ENCODE results near the gene PANK4. TPM values are rescaled to one million over a fixed set of nuclear protein-coding genes. Genes with fewer than 3 reads are reported as not detected.

PANK4 gene
- total RNA-seq, 1 donor from 2014 or later = 26.1 TPM

DNA sequence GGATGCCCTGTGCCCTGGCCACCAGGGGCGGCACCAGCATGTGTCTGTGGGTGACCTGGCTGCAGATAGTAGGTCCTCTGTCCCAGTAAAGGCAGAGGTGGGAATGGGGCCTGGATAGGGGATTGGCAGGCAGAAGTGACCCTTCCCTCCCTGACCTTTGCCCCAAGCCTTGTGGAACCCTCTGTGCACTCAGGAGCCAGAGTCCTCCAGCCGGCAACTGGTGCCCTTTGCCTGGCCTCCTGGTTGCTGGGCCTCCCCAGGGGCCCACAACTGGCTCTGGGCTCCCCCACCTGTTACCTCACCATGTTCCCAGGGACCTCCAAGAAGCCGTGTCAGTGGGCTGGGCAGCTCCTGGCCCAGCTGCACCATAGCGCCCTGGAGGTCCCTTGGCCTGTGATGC lies 40.4 kb downstream of the PANK4 start:
- Histone ChIP-seq H3K9me3 (ENCODE audit: control insufficient read depth in 3 of 3, low read length in 3 of 3) (peaks cover 0 to 4% (median 3%) of the 10 kb centered on the region in 3 donors), H3K4me1 (ENCODE audit: control insufficient read depth in 3 of 3, insufficient read depth in 3 of 3, low read length in 3 of 3) (no peaks in the 10 kb centered on the region), H3K9ac (ENCODE audit: low read depth in 1 of 3, low read length in 3 of 3) (no peak overlapping the region), H3K36me3 (ENCODE audit: control insufficient read depth in 3 of 3, insufficient read depth in 3 of 3, low read length in 3 of 3) (no peaks in the 10 kb centered on the region), H3K27me3 (ENCODE audit: control insufficient read depth in 3 of 3, insufficient read depth in 3 of 3, low read length in 3 of 3) (peaks cover 3 to 15% (median 11%) of the 10 kb centered on the region in 3 donors), H3K27ac (ENCODE audit: low read depth, low read length) (no peak overlapping the region), H3K4me3 (ENCODE audit: low read length in 3 of 3) (no peak overlapping the region)

DNA sequence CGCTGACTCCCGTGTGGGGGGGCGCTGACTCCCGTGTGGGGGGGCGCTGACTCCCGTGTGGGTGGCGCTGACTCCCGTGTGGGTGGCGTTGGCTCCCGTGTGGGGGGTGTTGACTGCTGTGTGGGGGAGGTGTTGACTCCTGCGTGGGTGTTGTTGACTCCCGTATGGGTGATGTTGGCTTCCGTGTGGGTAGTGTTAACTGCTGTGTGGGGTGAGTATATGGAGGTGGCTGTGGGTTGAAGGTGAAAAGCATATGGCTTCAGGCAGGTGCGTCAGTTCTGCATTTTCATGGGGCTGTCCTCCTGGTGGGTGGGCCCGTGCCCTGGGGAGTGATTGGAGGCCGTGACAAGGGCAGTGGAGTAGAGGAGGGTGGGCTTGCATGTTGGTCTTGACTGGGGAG lies 42.4 kb downstream of the PANK4 start:
- Histone ChIP-seq H3K9me3 (ENCODE audit: control insufficient read depth in 3 of 3, low read length in 3 of 3) (peaks cover 0 to 4% (median 3%) of the 10 kb centered on the region in 3 donors), H3K27me3 (ENCODE audit: control insufficient read depth in 3 of 3, insufficient read depth in 3 of 3, low read length in 3 of 3) (peaks cover under 1 to 7% (median 4%) of the 10 kb centered on the region in 3 donors), H3K36me3 (ENCODE audit: control insufficient read depth in 3 of 3, insufficient read depth in 3 of 3, low read length in 3 of 3) (no peaks in the 10 kb centered on the region), H3K4me1 (ENCODE audit: control insufficient read depth in 3 of 3, insufficient read depth in 3 of 3, low read length in 3 of 3) (no peaks in the 10 kb centered on the region), H3K4me3 (ENCODE audit: low read length in 3 of 3) (no peak overlapping the region), H3K9ac (ENCODE audit: low read depth in 1 of 3, low read length in 3 of 3) (no peak overlapping the region), H3K27ac (ENCODE audit: low read depth, low read length) (no peak overlapping the region)

DNA sequence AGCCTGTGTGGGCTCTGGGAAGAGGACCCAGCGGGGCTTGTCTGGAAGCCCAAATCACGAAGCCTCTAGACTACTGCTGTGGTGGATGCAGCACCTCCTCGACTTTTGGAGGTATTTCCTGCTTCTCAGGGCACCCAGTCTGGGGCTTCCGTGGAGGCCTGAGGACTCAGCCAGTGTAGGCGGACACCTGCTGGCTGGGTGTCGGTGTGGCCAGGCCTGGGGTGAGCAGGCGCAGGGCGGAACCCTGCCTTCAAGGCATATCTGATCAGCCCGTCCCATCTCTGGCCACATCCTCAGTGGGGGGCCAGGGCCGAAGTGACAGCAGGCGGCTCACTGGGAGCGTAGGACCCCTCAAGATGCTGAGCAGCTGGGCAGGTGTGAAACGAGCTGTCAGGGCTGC lies 43.4 kb downstream of the PANK4 start:
- Histone ChIP-seq H3K4me3 (ENCODE audit: low read length in 3 of 3) (no peak overlapping the region), H3K4me1 (ENCODE audit: control insufficient read depth in 3 of 3, insufficient read depth in 3 of 3, low read length in 3 of 3) (no peaks in the 10 kb centered on the region), H3K27me3 (ENCODE audit: control insufficient read depth in 3 of 3, insufficient read depth in 3 of 3, low read length in 3 of 3) (peaks cover 0 to 6% (median 4%) of the 10 kb centered on the region in 3 donors), H3K9ac (ENCODE audit: low read depth in 1 of 3, low read length in 3 of 3) (no peak overlapping the region), H3K27ac (ENCODE audit: low read depth, low read length) (no peak overlapping the region), H3K36me3 (ENCODE audit: control insufficient read depth in 3 of 3, insufficient read depth in 3 of 3, low read length in 3 of 3) (no peaks in the 10 kb centered on the region), H3K9me3 (ENCODE audit: control insufficient read depth in 3 of 3, low read length in 3 of 3) (no peaks in the 10 kb centered on the region)

DNA sequence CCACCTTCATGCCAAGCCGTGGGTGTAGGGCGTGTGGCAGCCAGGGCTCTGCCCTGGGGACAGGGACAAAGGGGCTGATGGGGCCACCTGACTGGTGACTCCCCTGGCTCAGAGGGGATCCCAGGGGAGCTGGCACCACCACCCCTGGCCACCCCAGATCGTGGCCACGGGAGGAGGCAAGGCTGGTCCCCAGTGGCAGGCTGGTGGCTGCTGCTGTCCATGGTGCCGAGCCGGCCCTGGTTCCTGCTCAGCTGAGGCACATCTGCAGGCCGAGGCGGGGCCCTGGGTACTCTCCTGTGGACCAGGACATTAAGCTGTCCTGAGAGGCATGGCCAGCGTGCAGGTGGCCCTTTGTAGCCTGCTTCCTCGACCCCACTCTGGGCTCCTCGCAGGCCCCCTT lies 43.8 kb downstream of the PANK4 start:
- H3K36me3 ChIP-seq (ENCODE audit: control insufficient read depth in 3 of 3, insufficient read depth in 3 of 3, low read length in 3 of 3) = no peaks in the 10 kb centered on the region
- H3K9ac ChIP-seq (ENCODE audit: low read depth in 1 of 3, low read length in 3 of 3) = no peak overlapping the region
- H3K27ac ChIP-seq (ENCODE audit: low read depth, low read length) = no peak overlapping the region
- H3K4me3 ChIP-seq (ENCODE audit: low read length in 3 of 3) = no peak overlapping the region
- peaks cover 0 to 6% (median 4%) of the 10 kb centered on the region in 3 donors for H3K27me3 ChIP-seq (ENCODE audit: control insufficient read depth in 3 of 3, insufficient read depth in 3 of 3, low read length in 3 of 3)
- no peaks in the 10 kb centered on the region for H3K9me3 ChIP-seq (ENCODE audit: control insufficient read depth in 3 of 3, low read length in 3 of 3)
- no peaks in the 10 kb centered on the region for H3K4me1 ChIP-seq (ENCODE audit: control insufficient read depth in 3 of 3, insufficient read depth in 3 of 3, low read length in 3 of 3)

DNA sequence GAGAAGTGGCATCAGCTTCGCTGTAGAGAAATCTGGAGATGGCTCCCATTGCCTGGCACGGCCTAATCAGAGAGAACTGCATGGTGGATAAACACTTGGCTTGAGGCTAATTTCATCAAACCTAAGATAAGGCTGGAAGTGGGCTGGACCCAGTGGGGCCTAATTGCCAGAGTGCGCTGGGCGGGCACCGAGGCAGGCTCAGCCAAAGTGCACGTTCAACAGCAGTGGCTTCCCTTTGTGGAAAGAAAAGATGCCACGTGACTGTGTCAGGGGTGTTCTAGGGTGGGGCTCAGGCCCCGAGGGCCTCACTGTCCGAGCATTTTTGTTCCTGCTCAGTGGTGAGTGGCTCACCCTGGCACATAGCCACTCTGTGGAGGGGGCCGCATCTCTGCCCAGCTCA lies 44.5 kb downstream of the PANK4 start:
- no peaks in the 10 kb centered on the region for H3K36me3 ChIP-seq (ENCODE audit: control insufficient read depth in 3 of 3, insufficient read depth in 3 of 3, low read length in 3 of 3)
- H3K27me3 ChIP-seq (ENCODE audit: control insufficient read depth in 3 of 3, insufficient read depth in 3 of 3, low read length in 3 of 3) = peaks cover 0 to 5% (median 4%) of the 10 kb centered on the region in 3 donors
- H3K27ac ChIP-seq (ENCODE audit: low read depth, low read length) = no peak overlapping the region
- H3K9ac ChIP-seq (ENCODE audit: low read depth in 1 of 3, low read length in 3 of 3) = no peak overlapping the region
- no peaks in the 10 kb centered on the region for H3K9me3 ChIP-seq (ENCODE audit: control insufficient read depth in 3 of 3, low read length in 3 of 3)
- H3K4me1 ChIP-seq (ENCODE audit: control insufficient read depth in 3 of 3, insufficient read depth in 3 of 3, low read length in 3 of 3) = no peaks in the 10 kb centered on the region
- H3K4me3 ChIP-seq (ENCODE audit: low read length in 3 of 3) = no peak overlapping the region

DNA sequence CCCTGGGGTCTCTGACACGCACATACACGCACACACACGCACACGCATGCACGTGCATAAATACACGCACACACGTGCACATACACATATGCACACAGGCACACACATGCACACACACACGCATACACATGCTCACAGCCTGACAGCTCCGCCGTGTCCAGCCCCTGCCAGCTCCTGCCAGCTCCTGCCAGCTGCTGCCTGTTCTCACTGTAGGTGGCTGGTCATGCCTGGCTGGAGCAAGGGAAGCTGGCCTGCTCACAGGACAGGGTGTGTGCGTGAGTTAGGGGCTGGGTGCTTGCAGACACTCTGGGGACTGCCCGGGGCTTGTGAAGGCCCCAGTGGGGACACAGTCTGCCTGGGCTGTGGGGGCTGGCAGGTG lies 45.4 kb downstream of the PANK4 start:
- no peak overlapping the region for H3K27ac ChIP-seq (ENCODE audit: low read depth, low read length)
- H3K36me3 ChIP-seq (ENCODE audit: control insufficient read depth in 3 of 3, insufficient read depth in 3 of 3, low read length in 3 of 3) = no peaks in the 10 kb centered on the region
- H3K4me3 ChIP-seq (ENCODE audit: low read length in 3 of 3) = no peak overlapping the region
- peaks cover 0 to 4% (median 0%) of the 10 kb centered on the region in 3 donors for H3K27me3 ChIP-seq (ENCODE audit: control insufficient read depth in 3 of 3, insufficient read depth in 3 of 3, low read length in 3 of 3)
- no peaks in the 10 kb centered on the region for H3K9me3 ChIP-seq (ENCODE audit: control insufficient read depth in 3 of 3, low read length in 3 of 3)
- no peak overlapping the region for H3K9ac ChIP-seq (ENCODE audit: low read depth in 1 of 3, low read length in 3 of 3)
- no peaks in the 10 kb centered on the region for H3K4me1 ChIP-seq (ENCODE audit: control insufficient read depth in 3 of 3, insufficient read depth in 3 of 3, low read length in 3 of 3)

DNA sequence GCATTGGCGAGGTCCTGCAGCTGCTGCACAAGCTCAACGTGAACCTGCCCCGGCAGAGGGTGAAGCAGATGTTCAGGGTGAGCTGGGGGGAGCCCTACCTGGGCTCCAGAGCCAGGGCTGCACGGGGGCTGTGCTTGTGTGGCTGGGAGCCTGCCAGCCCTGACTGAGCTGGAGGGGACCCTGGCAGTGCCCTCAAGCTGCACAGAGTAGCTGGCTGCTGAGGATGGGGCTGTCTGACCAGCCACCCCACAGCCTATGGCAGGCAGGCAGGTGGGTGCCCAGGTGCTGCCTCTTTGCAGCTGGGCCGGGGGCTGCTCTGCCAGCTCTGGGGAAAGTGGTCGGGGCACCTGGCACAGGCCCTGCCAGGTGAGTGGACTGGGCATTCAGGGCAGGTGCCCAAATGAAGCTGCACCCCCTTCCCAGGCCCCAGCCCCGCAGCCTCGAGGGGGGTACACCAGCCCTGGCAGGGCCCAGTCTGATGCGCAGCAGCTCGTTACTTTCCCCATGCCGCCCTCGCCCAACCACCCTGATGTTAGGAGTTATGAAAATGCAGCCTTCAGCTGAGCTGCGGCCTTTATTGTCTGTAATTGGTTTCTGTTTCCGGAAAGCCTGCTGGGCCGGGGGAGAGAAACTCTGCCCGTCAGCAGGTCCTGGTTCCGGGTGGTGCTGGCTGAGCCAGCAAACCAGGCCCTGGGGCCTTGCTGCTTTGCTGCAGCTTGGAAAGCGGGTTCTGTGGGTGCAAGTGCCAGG lies 46.0 kb downstream of the PANK4 start:
- Histone ChIP-seq H3K36me3 (ENCODE audit: control insufficient read depth in 3 of 3, insufficient read depth in 3 of 3, low read length in 3 of 3) (no peaks in the 10 kb centered on the region), H3K9me3 (ENCODE audit: control insufficient read depth in 3 of 3, low read length in 3 of 3) (no peaks in the 10 kb centered on the region), H3K27ac (ENCODE audit: low read depth, low read length) (no peak overlapping the region), H3K27me3 (ENCODE audit: control insufficient read depth in 3 of 3, insufficient read depth in 3 of 3, low read length in 3 of 3) (no peaks in the 10 kb centered on the region), H3K9ac (ENCODE audit: low read depth in 1 of 3, low read length in 3 of 3) (no peak overlapping the region), H3K4me3 (ENCODE audit: low read length in 3 of 3) (no peak overlapping the region), H3K4me1 (ENCODE audit: control insufficient read depth in 3 of 3, insufficient read depth in 3 of 3, low read length in 3 of 3) (peaks cover 2 to 5% (median 3%) of the 10 kb centered on the region in 3 donors)

DNA sequence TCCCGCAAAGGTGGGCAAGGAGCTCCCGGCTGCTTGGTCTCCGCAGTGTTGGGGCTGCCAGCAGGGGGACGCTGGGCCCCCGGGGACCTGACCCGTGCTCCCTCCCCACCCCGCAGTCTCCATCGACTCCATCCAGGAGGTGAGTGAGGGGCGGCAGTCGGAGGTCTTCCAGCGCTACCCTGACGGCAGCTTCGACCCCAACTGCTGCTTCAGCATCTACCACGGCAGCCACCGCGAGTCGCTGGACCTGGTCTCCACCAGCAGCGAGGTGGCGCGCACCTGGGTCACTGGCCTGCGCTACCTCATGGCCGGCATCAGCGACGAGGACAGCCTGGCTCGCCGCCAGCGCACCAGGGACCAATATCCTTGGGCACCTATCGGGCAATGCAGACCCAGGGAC lies 46.8 kb downstream of the PANK4 start:
- H3K27ac ChIP-seq (ENCODE audit: low read depth, low read length) = no peak overlapping the region
- no peaks in the 10 kb centered on the region for H3K27me3 ChIP-seq (ENCODE audit: control insufficient read depth in 3 of 3, insufficient read depth in 3 of 3, low read length in 3 of 3)
- H3K9ac ChIP-seq (ENCODE audit: low read depth in 1 of 3, low read length in 3 of 3) = no peak overlapping the region
- H3K9me3 ChIP-seq (ENCODE audit: control insufficient read depth in 3 of 3, low read length in 3 of 3) = no peaks in the 10 kb centered on the region
- no peaks in the 10 kb centered on the region for H3K36me3 ChIP-seq (ENCODE audit: control insufficient read depth in 3 of 3, insufficient read depth in 3 of 3, low read length in 3 of 3)
- H3K4me3 ChIP-seq (ENCODE audit: low read length in 3 of 3) = no peak overlapping the region
- peaks cover 5 to 13% (median 11%) of the 10 kb centered on the region in 3 donors for H3K4me1 ChIP-seq (ENCODE audit: control insufficient read depth in 3 of 3, insufficient read depth in 3 of 3, low read length in 3 of 3)

DNA sequence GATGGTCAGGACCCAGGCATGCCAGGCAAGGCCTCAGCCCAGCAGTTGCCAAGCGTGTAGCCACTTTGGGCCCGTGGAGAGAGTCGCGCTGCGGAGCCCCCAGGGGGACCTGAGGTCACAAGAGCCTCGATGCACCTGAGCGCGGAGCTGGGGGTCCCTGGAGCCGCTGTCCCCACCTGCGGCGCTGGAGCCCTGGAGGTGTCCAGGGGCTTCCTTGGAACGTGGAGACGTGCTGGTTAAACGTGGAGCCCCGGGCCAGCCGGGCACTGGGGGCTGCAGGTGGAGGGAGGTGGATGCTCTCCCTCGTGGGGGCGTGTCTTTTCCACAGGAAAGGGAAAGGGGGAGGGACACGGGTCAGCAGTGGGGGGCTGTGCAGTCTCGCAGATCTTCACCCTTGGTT lies 47.2 kb downstream of the PANK4 start:
- Histone ChIP-seq H3K9ac (ENCODE audit: low read depth in 1 of 3, low read length in 3 of 3) (no peak overlapping the region), H3K4me3 (ENCODE audit: low read length in 3 of 3) (no peak overlapping the region), H3K36me3 (ENCODE audit: control insufficient read depth in 3 of 3, insufficient read depth in 3 of 3, low read length in 3 of 3) (no peaks in the 10 kb centered on the region), H3K27ac (ENCODE audit: low read depth, low read length) (no peak overlapping the region), H3K4me1 (ENCODE audit: control insufficient read depth in 3 of 3, insufficient read depth in 3 of 3, low read length in 3 of 3) (peaks cover 5 to 15% (median 11%) of the 10 kb centered on the region in 3 donors), H3K27me3 (ENCODE audit: control insufficient read depth in 3 of 3, insufficient read depth in 3 of 3, low read length in 3 of 3) (no peaks in the 10 kb centered on the region), H3K9me3 (ENCODE audit: control insufficient read depth in 3 of 3, low read length in 3 of 3) (no peaks in the 10 kb centered on the region)

DNA sequence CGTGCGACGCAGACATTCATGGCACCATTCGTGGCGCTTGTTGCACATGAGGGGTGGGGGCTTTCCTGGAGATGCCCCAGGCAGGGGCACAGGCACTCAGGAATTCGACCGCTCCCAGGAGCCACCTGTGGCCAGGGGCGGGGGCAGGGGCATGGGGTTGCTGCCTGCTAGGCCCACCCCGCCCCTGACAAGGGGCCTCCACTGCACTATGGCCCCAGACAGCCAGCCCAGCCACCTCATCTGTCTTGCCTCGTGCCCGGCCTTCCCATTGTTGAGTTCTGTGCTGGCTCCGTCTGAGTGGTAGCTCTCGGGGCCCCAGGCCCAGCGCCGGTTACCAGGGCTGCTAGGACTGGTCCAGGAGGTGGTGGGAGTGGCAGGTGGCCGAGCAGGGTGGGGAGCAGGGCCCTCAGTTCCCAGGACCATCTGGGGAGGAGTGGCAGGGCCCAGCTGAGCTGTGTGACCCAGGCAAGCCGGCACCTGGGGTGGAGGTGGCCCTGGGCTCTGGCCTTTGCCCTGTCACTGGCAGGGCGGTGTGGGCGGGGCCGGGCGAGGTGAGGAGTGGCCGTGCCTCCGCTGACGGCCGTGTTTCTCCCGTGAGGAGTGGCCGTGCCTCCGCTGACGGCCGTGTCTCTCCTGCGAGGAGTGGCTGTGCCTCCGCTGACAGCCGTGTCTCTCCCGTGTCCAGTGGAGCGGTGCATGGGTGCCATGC lies 48.5 kb downstream of the PANK4 start:
- no peak overlapping the region for H3K27ac ChIP-seq (ENCODE audit: low read depth, low read length)

More for the DNA sequence above, 48.5 kb downstream of the PANK4 start:
- no peaks in the 10 kb centered on the region for H3K36me3 ChIP-seq (ENCODE audit: control insufficient read depth in 3 of 3, insufficient read depth in 3 of 3, low read length in 3 of 3)
- H3K27me3 ChIP-seq (ENCODE audit: control insufficient read depth in 3 of 3, insufficient read depth in 3 of 3, low read length in 3 of 3) = peaks cover 0 to 7% (median 2%) of the 10 kb centered on the region in 3 donors
- H3K4me3 ChIP-seq (ENCODE audit: low read length in 3 of 3) = no peak overlapping the region
- H3K4me1 ChIP-seq (ENCODE audit: control insufficient read depth in 3 of 3, insufficient read depth in 3 of 3, low read length in 3 of 3) = peaks cover 5 to 15% (median 11%) of the 10 kb centered on the region in 3 donors
- H3K9ac ChIP-seq (ENCODE audit: low read depth in 1 of 3, low read length in 3 of 3) = no peak overlapping the region
- H3K9me3 ChIP-seq (ENCODE audit: control insufficient read depth in 3 of 3, low read length in 3 of 3) = no peaks in the 10 kb centered on the region
